ENCODE measurements around the gene PCSK5.

PCSK5 gene

DNA sequence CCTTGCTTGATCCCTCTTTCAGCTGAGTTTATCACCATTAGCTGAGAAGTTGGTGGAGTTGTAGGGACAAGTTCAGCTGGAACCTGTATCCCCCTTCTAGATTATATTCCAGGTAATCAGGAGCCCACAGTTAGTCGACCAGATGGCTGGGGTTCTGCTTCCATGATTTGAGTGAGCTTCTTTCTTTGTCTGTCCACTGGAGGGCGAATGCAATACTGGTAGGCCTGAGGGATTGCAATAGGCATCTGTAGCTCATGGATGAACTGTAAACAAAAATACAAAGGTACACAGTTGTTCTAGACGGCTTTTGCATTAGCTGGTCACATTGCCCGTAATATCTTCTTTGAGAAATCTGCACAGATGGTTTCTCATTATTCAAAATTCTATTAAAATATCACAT, 88.9 kb downstream of the PCSK5 start:
- Histone ChIP-seq H3F3A (ENCODE audit: insufficient read depth, low read length) (no peaks in the 10 kb centered on the region), H3K79me2 (ENCODE audit: low read length) (no peaks in the 10 kb centered on the region), H3K4me2 (ENCODE audit: low read depth, low read length) (no peak overlapping the region), H2AFZ (ENCODE audit: low read length) (no peak overlapping the region), H3K9ac (ENCODE audit: low read length) (no peak overlapping the region), H4K20me1 (ENCODE audit: insufficient read depth, low read length) (no peaks in the 10 kb centered on the region), H3K27me3 (replicated peaks; ENCODE audit: insufficient read depth, low read length) (no peaks in the 10 kb centered on the region), H3K4me1 (ENCODE audit: low read length) (no peaks in the 10 kb centered on the region), H3K9me3 (replicated peaks; ENCODE audit: insufficient read depth, low read length) (no peaks in the 10 kb centered on the region), H3K36me3 (replicated peaks; ENCODE audit: insufficient read depth, low read length) (no peaks in the 10 kb centered on the region), H3K4me3 (ENCODE audit: low read length) (no peak overlapping the region), H3K27ac (ENCODE audit: low read length) (no peak overlapping the region), H3K9me2 (replicated peaks; ENCODE audit: insufficient read depth, low read length) (no peaks in the 10 kb centered on the region)
- no peak for DNase-seq
- no peak for TF ChIP-seq EZH2 (optimal IDR thresholded peaks at IDR 0.05; ENCODE audit: low read depth, low read length)
- no peak for TF ChIP-seq EZH2phosphoT487 (IDR thresholded peaks at IDR 0.05; ENCODE audit: low read length)
- TF ChIP-seq, protein P1, sequence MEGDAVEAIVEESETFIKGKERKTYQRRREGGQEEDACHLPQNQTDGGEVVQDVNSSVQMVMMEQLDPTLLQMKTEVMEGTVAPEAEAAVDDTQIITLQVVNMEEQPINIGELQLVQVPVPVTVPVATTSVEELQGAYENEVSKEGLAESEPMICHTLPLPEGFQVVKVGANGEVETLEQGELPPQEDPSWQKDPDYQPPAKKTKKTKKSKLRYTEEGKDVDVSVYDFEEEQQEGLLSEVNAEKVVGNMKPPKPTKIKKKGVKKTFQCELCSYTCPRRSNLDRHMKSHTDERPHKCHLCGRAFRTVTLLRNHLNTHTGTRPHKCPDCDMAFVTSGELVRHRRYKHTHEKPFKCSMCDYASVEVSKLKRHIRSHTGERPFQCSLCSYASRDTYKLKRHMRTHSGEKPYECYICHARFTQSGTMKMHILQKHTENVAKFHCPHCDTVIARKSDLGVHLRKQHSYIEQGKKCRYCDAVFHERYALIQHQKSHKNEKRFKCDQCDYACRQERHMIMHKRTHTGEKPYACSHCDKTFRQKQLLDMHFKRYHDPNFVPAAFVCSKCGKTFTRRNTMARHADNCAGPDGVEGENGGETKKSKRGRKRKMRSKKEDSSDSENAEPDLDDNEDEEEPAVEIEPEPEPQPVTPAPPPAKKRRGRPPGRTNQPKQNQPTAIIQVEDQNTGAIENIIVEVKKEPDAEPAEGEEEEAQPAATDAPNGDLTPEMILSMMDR (IDR thresholded peaks at IDR 0.05; ENCODE audit: low read length), result no peak

DNA sequence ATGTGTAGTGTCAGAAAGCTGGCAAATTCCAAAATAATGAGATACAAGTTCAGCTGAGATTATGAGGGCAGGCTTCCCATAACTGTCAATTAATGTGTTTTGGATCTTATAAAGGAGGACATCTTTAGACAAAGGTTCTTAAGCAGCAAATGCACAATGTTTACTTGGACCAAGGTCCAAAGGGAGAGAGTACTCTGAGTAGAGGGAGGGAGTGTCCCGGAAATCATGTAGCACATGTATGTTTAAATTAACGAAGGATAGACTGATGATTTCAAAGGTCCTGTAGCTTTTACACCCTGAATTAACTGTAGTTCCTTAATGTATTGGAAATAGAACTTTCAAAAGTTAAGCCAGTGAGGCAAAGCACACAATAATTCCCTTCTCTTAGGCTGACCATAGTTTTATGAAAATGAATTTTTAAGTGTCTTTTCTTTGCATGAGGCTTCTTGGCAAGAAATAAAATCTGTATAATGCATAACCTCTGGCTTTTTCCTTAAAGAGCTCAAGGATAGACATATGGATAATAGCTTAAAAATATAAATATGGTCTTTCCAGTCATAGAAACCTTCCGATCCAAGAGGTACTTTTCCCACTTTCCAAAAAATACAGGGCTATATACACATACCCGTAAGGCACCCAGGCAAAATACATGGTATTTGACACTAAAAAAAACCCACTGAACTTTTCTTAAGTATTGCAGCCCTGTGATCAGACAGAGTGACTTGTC, 93.0 kb downstream of the PCSK5 start:
- Histone ChIP-seq H4K20me1 (ENCODE audit: insufficient read depth, low read length) (no peaks in the 10 kb centered on the region), H3K27ac (ENCODE audit: low read length) (no peak overlapping the region), H3K9me2 (replicated peaks; ENCODE audit: insufficient read depth, low read length) (no peaks in the 10 kb centered on the region), H3F3A (ENCODE audit: insufficient read depth, low read length) (no peaks in the 10 kb centered on the region), H3K27me3 (replicated peaks; ENCODE audit: insufficient read depth, low read length) (no peaks in the 10 kb centered on the region), H3K4me2 (ENCODE audit: low read depth, low read length) (no peak overlapping the region), H3K4me1 (ENCODE audit: low read length) (no peaks in the 10 kb centered on the region), H3K79me2 (ENCODE audit: low read length) (no peaks in the 10 kb centered on the region), H2AFZ (ENCODE audit: low read length) (no peak overlapping the region), H3K4me3 (ENCODE audit: low read length) (no peak overlapping the region), H3K9ac (ENCODE audit: low read length) (no peak overlapping the region), H3K36me3 (replicated peaks; ENCODE audit: insufficient read depth, low read length) (no peaks in the 10 kb centered on the region), H3K9me3 (replicated peaks; ENCODE audit: insufficient read depth, low read length) (no peaks in the 10 kb centered on the region)
- DNase-seq, result no peak
- TF ChIP-seq EZH2 (optimal IDR thresholded peaks at IDR 0.05; ENCODE audit: low read depth, low read length), result no peak
- no peak for TF ChIP-seq EZH2phosphoT487 (IDR thresholded peaks at IDR 0.05; ENCODE audit: low read length)
- TF ChIP-seq, protein P1 (IDR thresholded peaks at IDR 0.05; ENCODE audit: low read length), result no peak

DNA sequence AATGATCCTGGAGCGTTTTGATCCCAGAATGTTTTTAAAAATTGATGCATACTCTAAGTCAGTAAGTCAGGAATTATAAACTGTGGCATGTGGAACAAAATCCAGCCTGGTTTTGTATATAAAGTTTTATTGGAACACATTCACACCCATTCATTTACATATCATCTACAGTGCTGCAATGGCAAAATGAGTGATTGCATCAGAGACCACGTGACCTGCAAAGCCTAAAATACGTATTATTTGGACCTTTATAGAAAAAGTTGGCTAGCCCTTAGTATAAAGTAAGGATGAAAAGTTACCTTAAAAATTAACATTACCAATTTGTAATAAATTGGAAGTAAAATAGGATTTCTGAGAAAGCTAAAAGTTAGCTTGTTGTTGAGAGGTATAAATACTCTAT, 95.0 kb downstream of the PCSK5 start:
- no peak for DNase-seq
- H2AFZ ChIP-seq (ENCODE audit: low read length), result no peak overlapping the region
- H3K27ac ChIP-seq (ENCODE audit: low read length), result no peak overlapping the region
- H3F3A ChIP-seq (ENCODE audit: insufficient read depth, low read length), result no peaks in the 10 kb centered on the region
- no peaks in the 10 kb centered on the region for H3K9me3 ChIP-seq (replicated peaks; ENCODE audit: insufficient read depth, low read length)
- no peaks in the 10 kb centered on the region for H3K27me3 ChIP-seq (replicated peaks; ENCODE audit: insufficient read depth, low read length)
- H3K9ac ChIP-seq (ENCODE audit: low read length), result no peak overlapping the region
- H4K20me1 ChIP-seq (ENCODE audit: insufficient read depth, low read length), result no peaks in the 10 kb centered on the region
- no peaks in the 10 kb centered on the region for H3K4me1 ChIP-seq (ENCODE audit: low read length)
- H3K36me3 ChIP-seq (replicated peaks; ENCODE audit: insufficient read depth, low read length), result no peaks in the 10 kb centered on the region
- H3K4me3 ChIP-seq (ENCODE audit: low read length), result no peak overlapping the region
- no peak overlapping the region for H3K4me2 ChIP-seq (ENCODE audit: low read depth, low read length)
- no peaks in the 10 kb centered on the region for H3K79me2 ChIP-seq (ENCODE audit: low read length)
- no peaks in the 10 kb centered on the region for H3K9me2 ChIP-seq (replicated peaks; ENCODE audit: insufficient read depth, low read length)
- TF ChIP-seq EZH2 (optimal IDR thresholded peaks at IDR 0.05; ENCODE audit: low read depth, low read length) (no peak), EZH2phosphoT487 (IDR thresholded peaks at IDR 0.05; ENCODE audit: low read length) (no peak)
- TF ChIP-seq, protein P1 (IDR thresholded peaks at IDR 0.05; ENCODE audit: low read length), result no peak
